Measurements from ENCODE around the gene TTYH2. TPM values are rescaled to one million over a fixed set of nuclear protein-coding genes. Genes with fewer than 3 reads are reported as not detected.
"Not testable (repeated sequence)": the region's sequence is repeated elsewhere in the genome, so short reads cannot be mapped to it uniquely, and the experiment has no call there.

Gene TTYH2
- total RNA-seq, 1 donor from 2014 or later, result 6.8 TPM

DNA sequence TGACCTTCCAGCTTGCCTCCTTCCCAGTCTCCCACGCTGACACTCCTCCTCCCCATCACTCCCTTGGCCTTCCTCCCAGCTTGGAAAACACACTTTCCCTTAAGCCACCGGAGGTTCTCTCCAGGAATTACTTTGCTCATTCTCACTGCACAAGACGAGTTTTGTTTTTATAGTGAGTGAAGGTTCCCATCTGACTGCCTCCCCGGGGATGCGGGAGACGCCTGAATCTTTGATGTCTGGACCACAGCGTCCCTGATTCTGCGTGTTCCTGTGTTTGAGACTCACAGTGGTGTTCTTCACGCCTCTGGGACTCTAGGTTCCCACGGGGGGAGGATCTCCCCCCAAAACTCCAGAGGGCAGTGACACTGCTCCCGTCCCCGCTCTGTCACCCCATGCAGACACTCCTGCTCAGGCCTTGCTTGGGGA lies 62.7 kb downstream of the TTYH2 start:
- DNase-seq (ENCODE audit: low spot score), result no peak
- Mint-ChIP-seq H3K27me3 (ENCODE audit: unreplicated experiment) (peaks cover 10% of the 10 kb centered on the region), H3K4me1 (ENCODE audit: unreplicated experiment) (peaks cover 20% of the 10 kb centered on the region), H3K4me3 (ENCODE audit: unreplicated experiment) (no peak overlapping the region), H3K9me3 (ENCODE audit: unreplicated experiment) (no peaks in the 10 kb centered on the region), H3K36me3 (ENCODE audit: low read depth, unreplicated experiment) (no peaks in the 10 kb centered on the region), H3K27ac (ENCODE audit: unreplicated experiment) (peak overlapping the region; percentile 7)
- TF ChIP-seq CTCF (IDR thresholded peaks at IDR 0.05; ENCODE audit: unreplicated experiment), result no peak

- H3K4me3 Mint-ChIP-seq (ENCODE audit: unreplicated experiment), result no peak overlapping the region
- H3K9me3 Mint-ChIP-seq (ENCODE audit: unreplicated experiment), result no peaks in the 10 kb centered on the region
- peaks cover 20% of the 10 kb centered on the region for H3K4me1 Mint-ChIP-seq (ENCODE audit: unreplicated experiment)
- H3K27me3 Mint-ChIP-seq (ENCODE audit: unreplicated experiment), result peaks cover 10% of the 10 kb centered on the region
- H3K36me3 Mint-ChIP-seq (ENCODE audit: low read depth, unreplicated experiment), result no peaks in the 10 kb centered on the region
- no peak for DNase-seq (ENCODE audit: low spot score)
- H3K27ac Mint-ChIP-seq (ENCODE audit: unreplicated experiment), result no peak overlapping the region
- no peak for TF ChIP-seq CTCF (IDR thresholded peaks at IDR 0.05; ENCODE audit: unreplicated experiment)
Measured at GRCh38 chr17:74276541-74277009, 63.2 kb downstream of the TTYH2 start.

- Mint-ChIP-seq H3K4me3 (ENCODE audit: unreplicated experiment) (no peak overlapping the region), H3K4me1 (ENCODE audit: unreplicated experiment) (peaks cover 11% of the 10 kb centered on the region), H3K27ac (ENCODE audit: unreplicated experiment) (no peak overlapping the region), H3K27me3 (ENCODE audit: unreplicated experiment) (peaks cover 10% of the 10 kb centered on the region), H3K36me3 (ENCODE audit: low read depth, unreplicated experiment) (no peaks in the 10 kb centered on the region), H3K9me3 (ENCODE audit: unreplicated experiment) (no peaks in the 10 kb centered on the region)
- TF ChIP-seq CTCF (IDR thresholded peaks at IDR 0.05; ENCODE audit: unreplicated experiment), result no peak
- no peak for DNase-seq (ENCODE audit: low spot score)
Measured at GRCh38 chr17:74277935-74278334, 64.6 kb downstream of the TTYH2 start.

- not testable (repeated sequence) for H3K9me3 Mint-ChIP-seq (ENCODE audit: unreplicated experiment); DNase-seq (ENCODE audit: low spot score); H3K4me1 Mint-ChIP-seq (ENCODE audit: unreplicated experiment); H3K27ac Mint-ChIP-seq (ENCODE audit: unreplicated experiment); H3K4me3 Mint-ChIP-seq (ENCODE audit: unreplicated experiment); H3K36me3 Mint-ChIP-seq (ENCODE audit: low read depth, unreplicated experiment); H3K27me3 Mint-ChIP-seq (ENCODE audit: unreplicated experiment)
Measured at GRCh38 chr17:74279617-74280016, 66.2 kb downstream of the TTYH2 start.

DNA sequence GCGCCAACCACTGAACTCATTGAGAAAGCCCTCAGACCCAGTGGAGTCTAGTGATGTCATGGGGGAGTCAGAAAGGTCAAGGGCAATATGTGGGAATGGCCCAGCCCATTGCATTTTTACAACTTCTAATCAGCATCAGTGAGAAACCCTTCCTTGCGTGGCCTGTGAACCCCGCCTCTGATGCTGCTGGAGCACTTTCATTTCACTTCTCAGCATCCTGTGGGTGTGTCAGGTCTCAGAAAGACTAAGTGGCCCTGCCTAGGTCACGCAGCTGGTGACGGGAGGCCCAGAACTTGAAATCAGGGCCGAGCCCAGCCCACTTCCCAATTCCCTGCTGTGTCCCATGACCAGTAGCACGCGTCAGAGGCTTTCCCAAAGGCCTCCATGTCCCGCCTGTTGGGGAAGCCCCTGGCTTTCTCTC lies 66.7 kb downstream of the TTYH2 start:
- no peak overlapping the region for H3K4me3 Mint-ChIP-seq (ENCODE audit: unreplicated experiment)
- no peak for TF ChIP-seq CTCF (IDR thresholded peaks at IDR 0.05; ENCODE audit: unreplicated experiment)
- no peak overlapping the region for H3K27ac Mint-ChIP-seq (ENCODE audit: unreplicated experiment)
- no peaks in the 10 kb centered on the region for H3K36me3 Mint-ChIP-seq (ENCODE audit: low read depth, unreplicated experiment)
- no peaks in the 10 kb centered on the region for H3K9me3 Mint-ChIP-seq (ENCODE audit: unreplicated experiment)
- no peaks in the 10 kb centered on the region for H3K4me1 Mint-ChIP-seq (ENCODE audit: unreplicated experiment)
- peaks cover 3% of the 10 kb centered on the region for H3K27me3 Mint-ChIP-seq (ENCODE audit: unreplicated experiment)
- DNase-seq (ENCODE audit: low spot score), result no peak
